Activated T-cell treated with anti-CD3 and anti-CD28 coated beads, Interleukin-2, amount 50 U/mL, for 1 hour (primary cell): ENCODE measurements around the gene CCDC197.

Source experiments
- DNase-seq: peaks from one replicate; pipeline ENCODE4 v3.0.0-alpha.2; 2020

CCDC197 gene

GRCh38 chr14:93962701-93963601, 34.1 kb upstream of the CCDC197 start:
- DNase-seq: peak; percentile 56

GRCh38 chr14:93963692-93964091, 33.4 kb upstream of the CCDC197 start:
- no peak for DNase-seq

- DNase-seq: no peak
These were observed 32.8 kb upstream of the CCDC197 start for GRCh38 chr14:93964281-93964680.

- DNase-seq: no peak
These were observed 32.2 kb upstream of the CCDC197 start for GRCh38 chr14:93964820-93965286.

- DNase-seq: no peak
These were observed 31.7 kb upstream of the CCDC197 start for GRCh38 chr14:93965287-93965821.

- DNase-seq: no peak
These were observed 31.1 kb upstream of the CCDC197 start for GRCh38 chr14:93965946-93966474.

GRCh38 chr14:93967637-93968250, 29.4 kb upstream of the CCDC197 start:
- DNase-seq: no peak

- DNase-seq: no peak
These were observed 27.8 kb upstream of the CCDC197 start for GRCh38 chr14:93969082-93969828.

- peak; percentile 75 for DNase-seq
These were observed 26.5 kb upstream of the CCDC197 start for GRCh38 chr14:93970585-93970964.

GRCh38 chr14:93970965-93971634, 26.0 kb upstream of the CCDC197 start:
- DNase-seq: peak; percentile 44

GRCh38 chr14:93971635-93972027, 25.5 kb upstream of the CCDC197 start:
- no peak for DNase-seq

- DNase-seq: no peak
These were observed 24.4 kb upstream of the CCDC197 start for GRCh38 chr14:93972618-93973205.

GRCh38 chr14:93973607-93974006, 23.5 kb upstream of the CCDC197 start:
- no peak for DNase-seq

GRCh38 chr14:93974299-93974698, 22.8 kb upstream of the CCDC197 start:
- no peak for DNase-seq

GRCh38 chr14:93974833-93975232, 22.3 kb upstream of the CCDC197 start:
- DNase-seq: no peak

- DNase-seq: no peak
These were observed 21.2 kb upstream of the CCDC197 start for GRCh38 chr14:93975791-93976476.

GRCh38 chr14:93976477-93977057, 20.5 kb upstream of the CCDC197 start, which contains the start of gene ASB2:
ASB2 (minus strand) TSS chr14:93976570; CDS start chr14:93964539, 12,031 bp downstream.
- DNase-seq: no peak

- DNase-seq: no peak
These were observed 19.9 kb upstream of the CCDC197 start for GRCh38 chr14:93977171-93977570.

- DNase-seq: peak; percentile 69
These were observed 19.1 kb upstream of the CCDC197 start for GRCh38 chr14:93977790-93978581.

- no peak for DNase-seq
These were observed 18.4 kb upstream of the CCDC197 start for GRCh38 chr14:93978735-93979134.
